Lower leg skin (tissue), 4 donors: ENCODE data around the gene NCS1. TPM values are rescaled to one million over a fixed set of nuclear protein-coding genes. Genes with fewer than 3 reads are reported as not detected.

Experiments used
- DNase-seq, 2 donors: peaks; one replicate each; pipeline ENCODE4 v3.0.0-alpha.2; 2019; ENCODE audit warnings: low spot score in 2 of 2
- H3K4me3 ChIP-seq: fragments of 200-600 bp; sonication (generic); 2 replicates; pipeline ENCODE4 v1.5.1; 2017; ENCODE audit warnings: mild to moderate bottlenecking, low read depth; ENCODE audit not compliant: poor library complexity, severe bottlenecking
- POLR2A ChIP-seq, 2 donors: fragments of 450-650 bp; IDR thresholded peaks; one replicate each; pipeline ENCODE4 v1.6.1; 2016 to 2017; ENCODE audit warnings: antibody characterized with exemption in 2 of 2, mild to moderate bottlenecking in 1 of 2, moderate library complexity in 1 of 2
- WGBS, 2 donors: methylation state at CpG; one replicate each; pipeline ENCODE4 v1.1.5; 2018; 5-methylcytosine and 5-hydroxymethylcytosine counted together
- intact Hi-C: fragments of 100-400 bp; cut with DNase I; formaldehyde crosslinking; loops from one replicate; pipeline ENCODE4 v1.15.0; 2023; ENCODE audit warnings: low total_unique reads
- total RNA-seq, 4 donors: library from RNA; depleted of rRNA; stranded (reverse); fragments of >200 nt; gene quantifications; one replicate each; pipeline ENCODE4 v1.1.0, GENCODE V29; 2016
- TF ChIP-seq, protein P1 (sequence below), 3 donors: fragments of 450-650 bp; IDR thresholded peaks; one replicate each; pipeline ENCODE4 v1.5.1; 2016; ENCODE audit warnings: antibody characterized with exemption in 3 of 3, mild to moderate bottlenecking in 3 of 3, moderate library complexity in 2 of 3

NCS1 gene
- total RNA-seq, 4 donors from 2014 or later = 14.4 to 25.2 (median 20.7) TPM

DNA sequence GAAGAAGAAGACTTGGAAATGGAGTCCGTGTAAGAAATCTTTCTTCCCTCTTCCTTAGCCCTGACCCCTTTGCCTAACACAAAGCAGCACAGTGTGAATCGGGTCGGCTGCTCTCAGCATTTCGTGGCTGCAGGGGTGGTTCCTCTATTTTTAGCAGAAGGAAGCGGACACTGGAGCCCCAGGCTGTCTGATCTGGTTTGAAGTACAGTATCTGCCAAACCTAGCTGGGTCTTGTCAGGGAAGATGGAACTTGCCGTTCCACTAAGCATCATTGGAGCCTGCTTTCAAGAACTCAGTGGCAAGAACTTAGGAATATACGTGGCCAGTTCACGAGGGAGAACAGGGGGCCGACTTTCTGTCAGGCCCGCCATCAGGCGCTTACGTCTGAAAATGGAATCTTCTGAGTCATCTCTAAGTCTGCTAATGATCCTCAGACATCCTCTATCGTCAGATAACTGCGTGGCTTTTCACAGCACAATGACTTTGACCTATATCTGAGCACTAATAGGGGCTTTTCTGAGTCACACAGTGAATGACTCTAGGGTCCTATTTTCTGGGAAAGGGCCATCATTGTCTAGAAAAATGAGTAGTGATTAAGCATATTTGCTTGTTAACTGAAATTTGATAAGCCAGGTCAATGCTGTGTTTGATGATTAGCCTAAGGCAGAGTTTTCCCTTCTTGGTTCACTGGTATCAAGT lies 43.3 kb upstream of the NCS1 start:
- 52 to 61% methylated on average over 14 of the region's 14 CpGs for WGBS, 2 donors
- DNase-seq = peak; percentile 69 to 88
- intact Hi-C loops = no loop called here
- no peak overlapping the region for H3K4me3 ChIP-seq
- no peak for TF ChIP-seq POLR2A (IDR thresholded peaks at IDR 0.05)
- TF ChIP-seq, protein P1, sequence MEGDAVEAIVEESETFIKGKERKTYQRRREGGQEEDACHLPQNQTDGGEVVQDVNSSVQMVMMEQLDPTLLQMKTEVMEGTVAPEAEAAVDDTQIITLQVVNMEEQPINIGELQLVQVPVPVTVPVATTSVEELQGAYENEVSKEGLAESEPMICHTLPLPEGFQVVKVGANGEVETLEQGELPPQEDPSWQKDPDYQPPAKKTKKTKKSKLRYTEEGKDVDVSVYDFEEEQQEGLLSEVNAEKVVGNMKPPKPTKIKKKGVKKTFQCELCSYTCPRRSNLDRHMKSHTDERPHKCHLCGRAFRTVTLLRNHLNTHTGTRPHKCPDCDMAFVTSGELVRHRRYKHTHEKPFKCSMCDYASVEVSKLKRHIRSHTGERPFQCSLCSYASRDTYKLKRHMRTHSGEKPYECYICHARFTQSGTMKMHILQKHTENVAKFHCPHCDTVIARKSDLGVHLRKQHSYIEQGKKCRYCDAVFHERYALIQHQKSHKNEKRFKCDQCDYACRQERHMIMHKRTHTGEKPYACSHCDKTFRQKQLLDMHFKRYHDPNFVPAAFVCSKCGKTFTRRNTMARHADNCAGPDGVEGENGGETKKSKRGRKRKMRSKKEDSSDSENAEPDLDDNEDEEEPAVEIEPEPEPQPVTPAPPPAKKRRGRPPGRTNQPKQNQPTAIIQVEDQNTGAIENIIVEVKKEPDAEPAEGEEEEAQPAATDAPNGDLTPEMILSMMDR (IDR thresholded peaks at IDR 0.05) = no peak

DNA sequence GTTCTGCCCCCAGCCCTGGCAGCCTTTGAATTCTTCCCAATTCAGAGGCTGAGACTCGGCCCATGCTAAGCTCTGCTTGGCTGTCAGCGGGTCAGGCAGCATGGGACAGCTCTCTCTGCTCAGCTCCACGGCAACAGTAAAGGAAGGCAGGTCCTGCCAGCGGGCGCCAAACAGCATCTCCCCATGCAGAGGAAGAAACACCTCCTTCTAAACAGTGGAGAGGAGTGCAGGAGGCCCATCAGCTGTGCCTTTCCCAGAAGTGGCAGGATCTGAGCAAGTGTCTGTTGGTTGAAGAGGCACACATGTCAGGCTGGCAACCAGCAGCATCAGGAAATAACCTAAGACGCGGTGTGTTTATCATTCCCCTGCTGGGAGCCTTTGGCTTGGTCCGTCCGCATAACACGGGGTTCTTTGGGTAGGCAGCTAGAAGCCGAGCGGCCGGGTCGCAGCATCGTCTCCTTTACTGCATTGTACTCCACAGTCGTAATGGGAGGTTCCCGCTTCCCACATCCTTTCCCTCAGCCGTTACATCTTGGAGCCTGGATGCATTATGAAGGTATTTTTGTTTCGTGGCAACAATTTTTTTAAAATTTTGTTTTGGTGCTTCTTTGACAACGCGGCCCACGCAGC lies 42.7 kb upstream of the NCS1 start:
- no peak for TF ChIP-seq POLR2A (IDR thresholded peaks at IDR 0.05)
- TF ChIP-seq, protein P1 (IDR thresholded peaks at IDR 0.05) = no peak
- intact Hi-C loops = no loop called here

DNA sequence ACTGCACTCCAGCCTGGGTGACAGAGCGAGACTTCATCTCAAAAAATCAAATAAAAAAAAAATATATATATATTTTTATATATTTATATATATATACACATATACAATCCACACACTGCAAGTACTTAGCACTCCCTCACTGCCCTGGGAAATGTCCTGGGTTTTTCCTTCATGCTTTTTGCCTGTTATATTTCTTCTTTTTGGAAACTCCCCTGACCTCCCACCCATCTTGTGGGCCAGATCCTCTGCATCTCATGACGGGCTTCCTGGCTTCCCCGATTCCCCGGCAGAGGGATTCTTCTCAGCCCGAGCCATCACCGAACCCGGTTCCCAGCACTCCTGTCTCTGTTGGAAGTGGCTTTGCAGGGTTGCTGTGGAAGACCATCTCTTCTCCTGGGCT lies 39.5 kb upstream of the NCS1 start:
- no peak for DNase-seq
- TF ChIP-seq, protein P1 (IDR thresholded peaks at IDR 0.05) = no peak
- TF ChIP-seq POLR2A (IDR thresholded peaks at IDR 0.05) = no peak
- H3K4me3 ChIP-seq = no peak overlapping the region
- intact Hi-C loops = no loop called here
- 93% methylated on average over 7 of the region's 7 CpGs for WGBS, 2 donors

More for the DNA sequence above, 42.7 kb upstream of the NCS1 start:
- WGBS, 2 donors = 84 to 89% methylated on average over 22 of the region's 22 CpGs
- no peak for DNase-seq
- no peak overlapping the region for H3K4me3 ChIP-seq

DNA sequence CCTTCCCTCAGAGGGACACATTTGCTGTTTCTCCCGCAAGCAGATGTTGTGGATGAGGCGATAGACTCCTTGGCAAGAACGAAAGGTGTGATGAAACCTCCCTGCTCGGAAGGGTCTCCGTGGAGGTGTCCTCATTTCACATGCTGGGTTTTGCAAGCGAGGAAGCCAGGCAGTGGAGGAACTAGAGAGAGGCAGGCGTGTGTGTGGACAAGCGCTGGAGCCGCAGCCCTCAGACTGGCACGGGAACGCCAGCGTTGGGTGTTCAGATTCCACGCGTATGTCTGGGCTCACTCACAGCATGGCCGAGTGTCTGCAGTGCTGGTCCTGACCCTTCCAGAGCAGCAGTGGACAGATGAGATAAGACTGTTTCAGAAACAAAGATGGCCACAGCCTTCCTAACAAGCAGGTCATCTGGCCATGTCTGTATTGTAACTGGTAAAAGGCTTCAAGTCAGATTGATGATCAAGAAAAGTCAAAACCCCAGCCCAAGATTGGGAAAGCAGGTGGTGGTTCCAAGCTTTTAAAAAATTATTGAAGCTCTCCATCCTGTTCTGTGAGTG lies 35.0 kb upstream of the NCS1 start:
- intact Hi-C loops = no loop called here
- TF ChIP-seq, protein P1 (IDR thresholded peaks at IDR 0.05) = no peak
- TF ChIP-seq POLR2A (IDR thresholded peaks at IDR 0.05) = no peak
- WGBS, 2 donors = 93 to 95% methylated on average over 15 of the region's 15 CpGs
- H3K4me3 ChIP-seq = no peak overlapping the region
- no peak for DNase-seq

DNA sequence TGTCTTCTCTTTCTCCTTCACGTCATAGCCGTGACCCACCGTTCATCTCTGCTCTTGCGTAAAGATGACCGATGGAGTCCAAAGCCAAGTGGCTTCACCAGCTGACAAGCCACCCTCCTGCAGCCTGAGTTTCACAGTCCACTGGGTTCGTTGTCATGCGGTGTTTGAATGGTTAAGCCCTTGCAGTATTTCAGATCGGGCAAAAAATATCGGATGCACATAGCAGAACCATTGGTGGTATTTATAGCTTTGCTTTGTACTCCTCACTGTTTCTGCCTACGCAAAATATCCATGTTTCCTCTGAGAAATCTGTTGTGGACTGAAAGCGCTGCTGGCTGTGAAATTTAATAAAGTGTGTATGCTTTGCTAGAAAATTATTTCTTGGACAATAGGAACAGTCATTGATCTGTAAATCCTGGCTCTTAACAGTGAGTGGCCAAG lies 34.5 kb upstream of the NCS1 start:
- DNase-seq = no peak
- intact Hi-C loops = no loop called here
- H3K4me3 ChIP-seq = no peak overlapping the region
- TF ChIP-seq POLR2A (IDR thresholded peaks at IDR 0.05) = no peak
- TF ChIP-seq, protein P1 (IDR thresholded peaks at IDR 0.05) = no peak
- WGBS, 2 donors = 84 to 88% methylated on average over 11 of the region's 11 CpGs
